ENCODE measurements around the gene TAC4. TPM values are rescaled to one million over a fixed set of nuclear protein-coding genes. Genes with fewer than 3 reads are reported as not detected.

TAC4 gene
- total and polyA plus RNA-seq, 9 of the 15 experiments (the other 6 are each of a cell fraction or from before 2014, with no cell fraction given): 0.17 TPM; not detected in 8

DNA sequence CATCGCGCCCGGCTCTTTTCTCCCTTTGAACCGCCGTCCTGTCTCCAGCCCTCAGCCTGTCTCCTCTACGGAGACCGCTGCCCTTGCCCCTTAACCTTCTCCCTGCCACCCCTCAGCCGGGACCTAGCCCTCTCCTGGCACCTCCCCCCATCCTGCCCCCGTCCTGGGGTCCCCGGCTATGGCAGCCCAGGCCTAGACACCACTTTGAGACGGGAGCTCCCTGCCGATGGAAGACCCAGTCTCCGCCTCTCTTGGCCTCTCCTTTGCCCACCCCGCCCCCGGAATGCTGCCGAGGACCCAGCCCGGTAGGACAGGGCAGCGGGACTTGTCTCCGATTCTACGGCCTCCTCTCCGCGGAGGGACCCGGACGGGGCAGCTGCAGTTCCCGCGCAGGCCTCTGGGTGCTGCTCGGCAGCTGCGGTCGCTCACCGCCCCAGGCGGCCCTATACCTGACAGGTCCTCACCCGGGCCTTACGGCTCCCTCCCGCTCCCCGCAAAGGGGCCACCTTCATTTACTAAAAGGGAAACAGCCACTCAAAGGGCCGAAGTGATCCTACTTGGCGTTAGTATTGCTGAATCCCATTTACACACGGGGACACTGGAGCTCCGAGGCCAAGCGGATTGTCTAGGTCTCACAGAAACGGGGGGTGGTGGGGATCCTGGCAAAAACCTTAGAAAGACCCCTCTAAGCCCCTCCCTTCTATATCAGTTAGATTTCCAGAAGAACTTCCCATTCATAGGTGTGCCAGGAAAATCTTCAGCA is 32.6 kb upstream of the TAC4 start (continued):
- TF ChIP-seq BHLHE40 (IDR thresholded peaks at IDR 0.05; ENCODE audit: low read length) (peak; percentile 21; the same call in 1 of the 2 replicates), E4F1 (CRISPR knock-in tag; IDR thresholded peaks at IDR 0.05; ENCODE audit: borderline replicate concordance) (no peak), RFX5 (IDR thresholded peaks at IDR 0.05; ENCODE audit: low read depth, low read length) (no peak), CEBPG (CRISPR knock-in tag; IDR thresholded peaks at IDR 0.05) (no peak), CEBPG (tag; conservative IDR thresholded peaks at IDR 0.05 in 1 of 2, IDR thresholded peaks at IDR 0.05 in 1 of 2) (no peak), MITF (IDR thresholded peaks at IDR 0.05) (no peak), SMC3 (conservative IDR thresholded peaks at IDR 0.05; ENCODE audit: insufficient read depth, low read depth, low read length) (peak; percentile 77; the same call in 1 of the 2 replicates), WHSC1 (IDR thresholded peaks at IDR 0.05; ENCODE audit: low read length) (no peak), TSHZ1 (CRISPR knock-in tag; IDR thresholded peaks at IDR 0.05) (no peak), ZNF347 (CRISPR knock-in tag; IDR thresholded peaks at IDR 0.05; ENCODE audit: low read depth) (no peak), RBM22 (IDR thresholded peaks at IDR 0.05; ENCODE audit: low read depth, low read length, poor library complexity, severe bottlenecking) (no peak), ATF1 (CRISPR knock-in tag; IDR thresholded peaks at IDR 0.05) (no peak), ATF1 (tag; IDR thresholded peaks at IDR 0.05) (no peak), TEAD2 (tag; IDR thresholded peaks at IDR 0.05) (no peak)
- TF ChIP-seq, protein P1, sequence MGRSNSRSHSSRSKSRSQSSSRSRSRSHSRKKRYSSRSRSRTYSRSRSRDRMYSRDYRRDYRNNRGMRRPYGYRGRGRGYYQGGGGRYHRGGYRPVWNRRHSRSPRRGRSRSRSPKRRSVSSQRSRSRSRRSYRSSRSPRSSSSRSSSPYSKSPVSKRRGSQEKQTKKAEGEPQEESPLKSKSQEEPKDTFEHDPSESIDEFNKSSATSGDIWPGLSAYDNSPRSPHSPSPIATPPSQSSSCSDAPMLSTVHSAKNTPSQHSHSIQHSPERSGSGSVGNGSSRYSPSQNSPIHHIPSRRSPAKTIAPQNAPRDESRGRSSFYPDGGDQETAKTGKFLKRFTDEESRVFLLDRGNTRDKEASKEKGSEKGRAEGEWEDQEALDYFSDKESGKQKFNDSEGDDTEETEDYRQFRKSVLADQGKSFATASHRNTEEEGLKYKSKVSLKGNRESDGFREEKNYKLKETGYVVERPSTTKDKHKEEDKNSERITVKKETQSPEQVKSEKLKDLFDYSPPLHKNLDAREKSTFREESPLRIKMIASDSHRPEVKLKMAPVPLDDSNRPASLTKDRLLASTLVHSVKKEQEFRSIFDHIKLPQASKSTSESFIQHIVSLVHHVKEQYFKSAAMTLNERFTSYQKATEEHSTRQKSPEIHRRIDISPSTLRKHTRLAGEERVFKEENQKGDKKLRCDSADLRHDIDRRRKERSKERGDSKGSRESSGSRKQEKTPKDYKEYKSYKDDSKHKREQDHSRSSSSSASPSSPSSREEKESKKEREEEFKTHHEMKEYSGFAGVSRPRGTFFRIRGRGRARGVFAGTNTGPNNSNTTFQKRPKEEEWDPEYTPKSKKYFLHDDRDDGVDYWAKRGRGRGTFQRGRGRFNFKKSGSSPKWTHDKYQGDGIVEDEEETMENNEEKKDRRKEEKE (IDR thresholded peaks at IDR 0.05; ENCODE audit: borderline replicate concordance in 1 of 2, control insufficient read depth in 1 of 2, low read depth in 2 of 2, low read length in 1 of 2): no peak

All from K562 (cell line).